Breast epithelium (tissue), 4 donors: ENCODE data around the gene GDF2. TPM values are rescaled to one million over a fixed set of nuclear protein-coding genes. Genes with fewer than 3 reads are reported as not detected.

Source experiments
- DNase-seq, 2 donors: peaks; one replicate each; pipeline ENCODE4 v3.0.0-alpha.2; 2019; ENCODE audit warnings: low spot score in 2 of 2
- H3K27ac ChIP-seq, 2 donors: fragments of 200-600 bp; sonication (generic) in 1 of 2; one replicate each; pipeline ENCODE4 v1.5.1; 2016 to 2019; ENCODE audit warnings: mild to moderate bottlenecking in 1 of 2
- H3K27me3 ChIP-seq, 2 donors: fragments of 200-600 bp; sonication (generic) in 1 of 2; one replicate each; pipeline versions ENCODE4 v1.5.1 to v1.6.0; 2017 to 2019; ENCODE audit warnings: control low read depth in 1 of 2, mild to moderate bottlenecking in 1 of 2
- H3K36me3 ChIP-seq: fragments of 200-600 bp; one replicate; pipeline ENCODE4 v1.5.1; 2019
- H3K4me1 ChIP-seq, 2 donors: fragments of 200-600 bp; sonication (generic); one replicate each; pipeline ENCODE4 v1.5.1; 2016 to 2019; ENCODE audit warnings: control low read depth in 1 of 2
- H3K4me3 ChIP-seq, 3 donors: fragments of 200-600 bp; sonication (generic); 1 replicate in 2 of 3; 2 replicates in 1 of 3; pipeline ENCODE4 v1.5.1; 2016 to 2019; ENCODE audit warnings: mild to moderate bottlenecking in 3 of 3, moderate library complexity in 2 of 3
- H3K9me3 ChIP-seq, 2 donors: fragments of 200-600 bp; sonication (generic) in 1 of 2; one replicate each; pipeline ENCODE4 v1.5.1; 2016 to 2019; ENCODE audit warnings: control low read depth in 1 of 2
- CTCF ChIP-seq, 3 donors: fragments of 450-650 bp; IDR thresholded peaks; one replicate each; pipeline ENCODE4 v1.5.1; 2016 to 2017; ENCODE audit warnings: antibody characterized with exemption in 3 of 3, mild to moderate bottlenecking in 3 of 3, moderate library complexity in 3 of 3
- POLR2A ChIP-seq: fragments of 450-650 bp; IDR thresholded peaks from one replicate; pipeline ENCODE4 v1.6.1; 2016; ENCODE audit warnings: antibody characterized with exemption, mild to moderate bottlenecking, moderate library complexity
- POLR2AphosphoS5 ChIP-seq, 3 donors: sonication (generic); formaldehyde crosslinking; IDR thresholded peaks; one replicate each; pipeline ENCODE4 v1.6.1; 2017; ENCODE audit warnings: antibody characterized with exemption in 3 of 3
- intact Hi-C: fragments of 100-400 bp; cut with DNase I; formaldehyde crosslinking; loops from one replicate; pipeline ENCODE4 v1.15.1; 2023; ENCODE audit warnings: low total_unique reads
- total RNA-seq, 3 donors: library from RNA; depleted of rRNA; stranded (reverse); fragments of >200 nt; gene quantifications; one replicate each; pipeline ENCODE4 v1.1.0, GENCODE V29; 2016

GDF2 gene
- total RNA-seq, 3 donors from 2014 or later, result not detected

- Histone ChIP-seq H3K27me3 (no peaks in the 10 kb centered on the region), H3K36me3 (no peaks in the 10 kb centered on the region), H3K27ac (no peak overlapping the region), H3K4me1 (no peaks in the 10 kb centered on the region), H3K4me3 (no peak overlapping the region), H3K9me3 (no peaks in the 10 kb centered on the region)
- intact Hi-C loops, result no loop called here
- DNase-seq, result no peak
- no peak for TF ChIP-seq POLR2AphosphoS5 (IDR thresholded peaks at IDR 0.05)
- no peak for TF ChIP-seq POLR2A
- no peak for TF ChIP-seq CTCF (IDR thresholded peaks at IDR 0.05)
Measured at GRCh38 chr10:47291682-47292081, 30.6 kb upstream of the GDF2 start.

- TF ChIP-seq POLR2A (no peak), POLR2AphosphoS5 (IDR thresholded peaks at IDR 0.05) (no peak)
Measured at GRCh38 chr10:47294057-47294456, 28.2 kb upstream of the GDF2 start.

GRCh38 chr10:47294501-47294900, 27.8 kb upstream of the GDF2 start:
- H3K27ac ChIP-seq, result no peak overlapping the region
- intact Hi-C loops, result no loop called here
- no peaks in the 10 kb centered on the region for H3K9me3 ChIP-seq
- H3K4me3 ChIP-seq, result no peak overlapping the region
- TF ChIP-seq POLR2A, result no peak
- no peak for TF ChIP-seq CTCF (IDR thresholded peaks at IDR 0.05)
- TF ChIP-seq POLR2AphosphoS5 (IDR thresholded peaks at IDR 0.05), result no peak
- no peaks in the 10 kb centered on the region for H3K36me3 ChIP-seq
- H3K4me1 ChIP-seq, result no peaks in the 10 kb centered on the region
- H3K27me3 ChIP-seq, result peaks cover 0 to 2% of the 10 kb centered on the region in 2 donors
- no peak for DNase-seq

More at GRCh38 chr10:47294057-47294456, 28.2 kb upstream of the GDF2 start:
- intact Hi-C loops, result no loop called here
- no peak for DNase-seq
- Histone ChIP-seq H3K27me3 (no peaks in the 10 kb centered on the region), H3K36me3 (no peaks in the 10 kb centered on the region), H3K9me3 (no peaks in the 10 kb centered on the region), H3K4me1 (no peaks in the 10 kb centered on the region), H3K4me3 (no peak overlapping the region), H3K27ac (no peak overlapping the region)

- H3K9me3 ChIP-seq, result no peaks in the 10 kb centered on the region
- intact Hi-C loops, result no loop called here
- H3K27me3 ChIP-seq, result peaks cover 2 to 11% of the 10 kb centered on the region in 2 donors
- no peaks in the 10 kb centered on the region for H3K36me3 ChIP-seq
- DNase-seq, result no peak
- peak overlapping the region in 1 of 2 donors; percentile 65 for H3K27ac ChIP-seq
- H3K4me1 ChIP-seq, result peaks cover 0 to 1% of the 10 kb centered on the region in 2 donors
- no peak overlapping the region for H3K4me3 ChIP-seq
- no peak for TF ChIP-seq POLR2A
- no peak for TF ChIP-seq CTCF (IDR thresholded peaks at IDR 0.05)
- TF ChIP-seq POLR2AphosphoS5 (IDR thresholded peaks at IDR 0.05), result no peak
Measured at GRCh38 chr10:47295411-47295810, 26.8 kb upstream of the GDF2 start.

GRCh38 chr10:47296156-47296894, 25.9 kb upstream of the GDF2 start:
- Histone ChIP-seq H3K9me3 (no peaks in the 10 kb centered on the region), H3K27ac (peak overlapping the region in 1 of 2 donors; percentile 65), H3K4me3 (peak overlapping the region in 1 of 3 donors; percentile 15), H3K27me3 (peaks cover 2 to 20% of the 10 kb centered on the region in 2 donors), H3K36me3 (no peaks in the 10 kb centered on the region), H3K4me1 (peaks cover 0 to 6% of the 10 kb centered on the region in 2 donors)
- intact Hi-C loops, result no loop called here
- no peak for TF ChIP-seq POLR2A
- no peak for TF ChIP-seq POLR2AphosphoS5 (IDR thresholded peaks at IDR 0.05)
- no peak for TF ChIP-seq CTCF (IDR thresholded peaks at IDR 0.05)
- DNase-seq, result no peak
